ENCODE results near the gene DAZ2.
"Not testable (repeated sequence)": the region's sequence is repeated elsewhere in the genome, so short reads cannot be mapped to it uniquely, and the experiment has no call there.

Gene DAZ2

GRCh38 chrY:23219233-23219632 is at the start of gene DAZ2:
Gene DAZ2 (plus strand): TSS chrY:23219533. CDS start chrY:23219741, 208 bp downstream.
- DNase-seq (ENCODE audit: low read depth); H3K4me3 ChIP-seq (ENCODE audit: low read length): not testable (repeated sequence)

DNA sequence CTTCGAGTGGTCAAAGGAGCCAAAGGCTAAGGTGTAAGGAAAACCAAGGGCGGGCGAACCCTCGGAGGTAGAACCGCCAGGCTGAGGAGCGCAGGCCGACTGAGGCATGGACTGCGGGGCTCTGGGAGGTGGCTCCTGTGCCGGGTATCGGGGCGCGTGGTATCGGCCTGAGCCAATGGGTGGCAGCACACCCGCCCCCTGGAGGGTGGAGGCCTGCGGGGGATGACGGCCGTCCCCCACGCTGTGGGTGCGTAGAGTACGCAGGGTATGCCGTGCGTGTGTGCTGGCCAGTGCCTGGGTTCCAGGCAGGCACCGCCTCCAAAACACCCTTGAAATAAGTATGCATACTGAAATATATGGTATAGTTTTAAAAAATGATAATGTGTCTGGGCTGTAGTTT is 20.4 kb upstream of the DAZ2 start, which contains the start of gene DAZ1:
DAZ1 (minus strand) TSS at position 101 of the 400 bp plus-strand sequence. CDS start 208 bp downstream, outside the sequence.
- DNase-seq (ENCODE audit: low read depth); H3K4me3 ChIP-seq (ENCODE audit: low read length): not testable (repeated sequence)

GRCh38 chrY:23207455-23207854 is 11.9 kb upstream of the DAZ2 start:
- DNase-seq (ENCODE audit: low read depth), result not testable (repeated sequence)

GRCh38 chrY:23209802-23210495 is 9.4 kb upstream of the DAZ2 start:
- not testable (repeated sequence) for DNase-seq (ENCODE audit: low read depth); H3K4me3 ChIP-seq (ENCODE audit: low read length)

More at GRCh38 chrY:23207455-23207854, 11.9 kb upstream of the DAZ2 start:
- not testable (repeated sequence) for H3K4me3 ChIP-seq (ENCODE audit: low read length)

GRCh38 chrY:23210681-23211080 is 8.7 kb upstream of the DAZ2 start:
- not testable (repeated sequence) for H3K4me3 ChIP-seq (ENCODE audit: low read length); DNase-seq (ENCODE audit: low read depth)
